Nephron progenitor cell (in vitro differentiated cells): ENCODE data around the gene RANGAP1.

Experiments
- DNase-seq: peaks from one replicate; pipeline ENCODE4 v3.0.0; 2021
- H3K27ac Mint-ChIP-seq: 2 replicates; pipeline ENCODE4 v1.8.0; 2021; ENCODE audit warnings: mild to moderate bottlenecking, moderate library complexity, mixed read lengths
- H3K27me3 Mint-ChIP-seq: 2 replicates; pipeline ENCODE4 v1.8.0; 2021; ENCODE audit warnings: mild to moderate bottlenecking, low read depth, mixed read lengths; ENCODE audit not compliant: poor library complexity
- H3K36me3 Mint-ChIP-seq: 2 replicates; pipeline ENCODE4 v1.8.0; 2021; ENCODE audit warnings: low read depth, mixed read lengths
- H3K4me1 Mint-ChIP-seq: 2 replicates; pipeline ENCODE4 v1.8.0; 2021; ENCODE audit warnings: mixed read lengths
- H3K4me3 Mint-ChIP-seq: 2 replicates; pipeline ENCODE4 v1.8.0; 2021; ENCODE audit warnings: mild to moderate bottlenecking, moderate library complexity, mixed read lengths
- H3K9me3 Mint-ChIP-seq: 2 replicates; pipeline ENCODE4 v1.8.0; 2021; ENCODE audit warnings: mild to moderate bottlenecking, moderate library complexity, mixed read lengths
- CTCF ChIP-seq: fragments of 200-600 bp; sonication (generic); IDR thresholded peaks from 2 replicates; pipeline ENCODE4 v1.5.0; 2021; ENCODE audit warnings: antibody characterized with exemption

Gene RANGAP1

GRCh38 chr22:41197038-41197972, 88.7 kb downstream of the RANGAP1 start:
- H3K36me3 Mint-ChIP-seq = no peaks in the 10 kb centered on the region
- peak overlapping the region; percentile 83 for H3K4me3 Mint-ChIP-seq
- no peak overlapping the region for H3K27ac Mint-ChIP-seq
- peak; percentile 92 for DNase-seq
- H3K4me1 Mint-ChIP-seq = peaks cover 10% of the 10 kb centered on the region
- no peak for TF ChIP-seq CTCF
- no peaks in the 10 kb centered on the region for H3K9me3 Mint-ChIP-seq
- H3K27me3 Mint-ChIP-seq = peaks cover 89% of the 10 kb centered on the region
